ENCODE measurements around the gene MAP1LC3B2.

DNA sequence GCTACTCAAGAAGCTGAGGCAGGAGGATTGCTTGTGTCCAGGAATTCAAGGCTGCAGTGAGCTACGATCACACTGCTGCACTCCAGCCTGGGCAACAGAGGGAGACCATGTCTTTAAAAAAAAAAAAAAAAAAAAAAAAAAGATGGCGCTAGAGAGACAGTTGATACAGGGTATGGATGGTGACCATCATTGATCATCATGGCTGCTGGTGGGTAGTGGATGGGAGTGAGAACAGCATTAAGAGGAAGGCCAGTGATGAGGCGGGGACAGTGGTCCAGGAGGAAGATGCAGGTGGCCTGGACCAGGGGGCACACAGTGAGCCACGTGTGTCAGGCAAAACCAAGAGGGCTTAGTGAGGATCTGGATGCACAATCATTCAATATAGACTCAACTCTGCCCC, 26.8 kb upstream of the MAP1LC3B2 start:
- TF ChIP-seq POLR2AphosphoS5 (IDR thresholded peaks at IDR 0.05; ENCODE audit: borderline replicate concordance, low read depth, low read length) (no peak), FOXP2 (optimal IDR thresholded peaks at IDR 0.05; ENCODE audit: control extremely low read depth, extremely low read length, insufficient read depth) (no peak), EZH2 (IDR thresholded peaks at IDR 0.05) (no peak)
